Ishikawa (cell line): Measurements from ENCODE around the gene STAT5A.

Source experiments
- CEBPB ChIP-seq: IDR thresholded peaks from 2 replicates; pipeline ENCODE4 v1.6.1; 2012
- CREB1 ChIP-seq: IDR thresholded peaks from 2 replicates; pipeline ENCODE4 v1.6.1; 2012; ENCODE audit warnings: low read depth
- EGR1 ChIP-seq: IDR thresholded peaks from 2 replicates; pipeline ENCODE4 v1.6.1; 2012
- EP300 ChIP-seq: IDR thresholded peaks from 2 replicates; pipeline ENCODE4 v1.6.1; 2012; ENCODE audit warnings: borderline replicate concordance
- FOXM1 ChIP-seq: IDR thresholded peaks from 2 replicates; pipeline ENCODE4 v1.6.1; 2012; ENCODE audit warnings: low read depth, borderline replicate concordance
- NFIC ChIP-seq: IDR thresholded peaks from 2 replicates; pipeline ENCODE4 v1.6.1; 2012
- RAD21 ChIP-seq: IDR thresholded peaks from 2 replicates; pipeline ENCODE4 v1.6.1; 2012; ENCODE audit warnings: low read depth
- REST ChIP-seq: IDR thresholded peaks from 2 replicates; pipeline ENCODE4 v1.6.1; 2012; ENCODE audit warnings: low read depth, mild to moderate bottlenecking
- TAF1 ChIP-seq: IDR thresholded peaks from 2 replicates; pipeline ENCODE4 v1.6.1; 2012; ENCODE audit warnings: low read depth, mild to moderate bottlenecking
- TCF12 ChIP-seq: IDR thresholded peaks from 2 replicates; pipeline ENCODE4 v1.6.1; 2012; ENCODE audit warnings: low read depth
- TEAD4 ChIP-seq: IDR thresholded peaks from 2 replicates; pipeline ENCODE4 v1.6.1; 2012
- YY1 ChIP-seq: IDR thresholded peaks from 2 replicates; pipeline ENCODE4 v1.6.1; 2012; ENCODE audit warnings: low read depth
- ZBTB7A ChIP-seq: IDR thresholded peaks from 2 replicates; pipeline ENCODE4 v1.6.1; 2012; ENCODE audit warnings: low read depth
- TF ChIP-seq, protein P1 (sequence below): IDR thresholded peaks from 2 replicates; pipeline ENCODE4 v1.6.1; 2012
- TF ChIP-seq, protein P2 (sequence below): IDR thresholded peaks from 2 replicates; pipeline ENCODE4 v1.6.1; 2012

The STAT5A gene

DNA sequence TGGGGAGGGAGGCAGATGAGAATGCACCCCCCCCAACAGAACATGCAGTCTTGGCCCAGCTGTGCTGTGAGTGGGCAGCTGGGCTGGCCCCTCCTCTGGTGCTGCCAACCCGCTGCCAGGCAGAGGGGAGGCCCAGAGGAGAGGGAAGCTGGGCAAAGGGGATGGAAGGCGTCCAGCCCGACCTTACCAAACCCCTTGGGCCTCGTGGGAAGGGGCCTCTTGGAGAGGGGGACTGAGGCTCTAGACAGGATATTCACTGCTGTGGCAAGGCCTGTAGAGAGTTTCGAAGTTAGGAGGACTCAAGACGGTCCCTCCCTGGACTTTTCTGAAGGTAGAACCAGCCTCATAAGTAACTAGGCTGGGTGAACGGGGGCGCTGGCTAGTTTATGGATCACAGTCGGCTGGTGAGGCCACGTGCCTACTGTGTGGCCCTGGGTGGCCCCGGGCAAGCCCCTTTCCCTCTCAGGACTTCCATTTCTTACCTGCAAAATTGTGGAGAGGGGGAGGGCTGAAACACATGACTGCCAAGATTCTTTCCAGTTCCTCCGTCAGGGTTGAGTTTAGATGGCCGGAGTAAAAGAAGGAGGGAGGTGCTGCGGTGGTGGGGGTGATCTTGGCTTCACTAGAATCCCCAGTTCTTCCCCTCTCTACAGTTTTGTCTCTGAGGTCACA lies 857 bp upstream of the STAT5A start:
- no peak for TF ChIP-seq EP300
- TF ChIP-seq CREB1 = no peak
- TF ChIP-seq TAF1 = no peak
- no peak for TF ChIP-seq FOXM1
- TF ChIP-seq TEAD4 = no peak
- TF ChIP-seq YY1 = no peak
- TF ChIP-seq EGR1 = no peak
- no peak for TF ChIP-seq RAD21
- TF ChIP-seq, protein P1, sequence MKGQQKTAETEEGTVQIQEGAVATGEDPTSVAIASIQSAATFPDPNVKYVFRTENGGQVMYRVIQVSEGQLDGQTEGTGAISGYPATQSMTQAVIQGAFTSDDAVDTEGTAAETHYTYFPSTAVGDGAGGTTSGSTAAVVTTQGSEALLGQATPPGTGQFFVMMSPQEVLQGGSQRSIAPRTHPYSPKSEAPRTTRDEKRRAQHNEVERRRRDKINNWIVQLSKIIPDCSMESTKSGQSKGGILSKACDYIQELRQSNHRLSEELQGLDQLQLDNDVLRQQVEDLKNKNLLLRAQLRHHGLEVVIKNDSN = no peak
- no peak for TF ChIP-seq REST
- TF ChIP-seq ZBTB7A = no peak
- TF ChIP-seq TCF12 = no peak
- TF ChIP-seq, protein P2, sequence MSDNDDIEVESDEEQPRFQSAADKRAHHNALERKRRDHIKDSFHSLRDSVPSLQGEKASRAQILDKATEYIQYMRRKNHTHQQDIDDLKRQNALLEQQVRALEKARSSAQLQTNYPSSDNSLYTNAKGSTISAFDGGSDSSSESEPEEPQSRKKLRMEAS = no peak
- no peak for TF ChIP-seq CEBPB
- no peak for TF ChIP-seq NFIC

GRCh38 chr17:42288803-42289610 lies 709 bp downstream of the STAT5A start:
- TF ChIP-seq, protein P1 = no peak
- TF ChIP-seq YY1 = no peak
- TF ChIP-seq RAD21 = no peak
- no peak for TF ChIP-seq TEAD4
- TF ChIP-seq NFIC = no peak

GRCh38 chr17:42289611-42290181 lies 1.4 kb downstream of the STAT5A start:
- TF ChIP-seq ZBTB7A (no peak), YY1 (no peak), EP300 (no peak), TAF1 (no peak), REST (no peak), CREB1 (no peak), RAD21 (no peak), FOXM1 (no peak), EGR1 (no peak), TEAD4 (no peak), TCF12 (no peak), CEBPB (no peak), NFIC (no peak)
- TF ChIP-seq, protein P1 = no peak
- TF ChIP-seq, protein P2 = no peak

DNA sequence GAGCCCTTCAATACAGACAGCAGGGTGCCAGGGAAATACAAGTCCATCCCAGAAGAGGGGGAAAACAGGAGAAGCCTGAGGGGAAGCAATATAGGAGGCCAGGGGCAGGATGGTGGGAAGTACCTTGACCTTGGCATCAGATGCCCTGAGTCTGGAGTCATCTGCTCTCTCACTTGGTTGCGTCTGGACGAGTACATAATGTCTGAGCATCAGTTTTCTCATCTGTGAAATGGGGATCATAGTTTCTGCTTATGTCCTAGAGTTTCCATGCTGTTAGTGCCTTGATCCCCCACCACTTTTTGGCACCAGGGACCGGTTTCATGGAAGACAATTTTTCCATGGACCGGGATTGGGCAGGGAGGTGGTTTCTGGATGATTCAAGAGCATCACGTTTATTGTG lies 2.3 kb downstream of the STAT5A start:
- TF ChIP-seq, protein P2 = no peak
- no peak for TF ChIP-seq TCF12
- no peak for TF ChIP-seq CEBPB
- no peak for TF ChIP-seq ZBTB7A
- TF ChIP-seq RAD21 = no peak
- TF ChIP-seq FOXM1 = no peak
- no peak for TF ChIP-seq EGR1
- TF ChIP-seq TAF1 = no peak
- TF ChIP-seq TEAD4 = no peak
- no peak for TF ChIP-seq EP300
- no peak for TF ChIP-seq NFIC
- no peak for TF ChIP-seq REST
- no peak for TF ChIP-seq CREB1
- TF ChIP-seq, protein P1 = no peak
- no peak for TF ChIP-seq YY1
